Measurements from ENCODE around the gene MATK. TPM values are rescaled to one million over a fixed set of nuclear protein-coding genes. Genes with fewer than 3 reads are reported as not detected.

Gene MATK
- total RNA-seq, 1 experiment from 2014 or later: 0.29 TPM

DNA sequence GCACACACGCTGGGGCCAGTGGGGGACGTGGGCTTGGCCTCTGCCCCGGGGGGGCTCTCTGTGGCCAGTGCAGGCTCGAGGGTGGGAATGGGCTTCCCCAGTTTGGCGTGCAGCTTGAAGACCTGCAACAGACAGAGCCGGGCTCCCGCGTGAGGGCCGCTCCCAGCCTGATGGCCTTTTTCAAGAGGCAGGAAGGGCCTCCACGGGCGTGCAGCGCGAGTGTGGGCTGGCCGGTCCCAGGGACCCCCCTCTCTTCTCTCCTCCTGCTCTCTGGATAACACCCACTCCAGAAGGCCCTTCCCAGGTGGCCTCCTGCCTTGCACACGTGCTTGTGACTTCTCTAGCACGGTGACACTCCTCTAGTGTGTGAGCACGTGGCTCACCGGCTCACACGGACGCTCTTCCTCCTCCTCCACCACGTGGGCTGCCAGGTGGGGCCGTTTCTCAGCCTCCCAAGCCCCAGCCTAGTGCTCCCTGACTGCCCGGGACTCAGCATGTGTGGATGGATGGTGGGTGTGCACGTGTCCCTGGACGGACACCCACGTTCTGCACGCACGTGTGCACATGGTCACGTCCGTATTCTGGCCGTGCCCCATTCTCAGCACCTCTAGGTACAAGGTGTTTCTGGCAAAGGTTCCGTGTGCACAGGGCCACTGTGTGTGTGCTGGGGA, 39.2 kb upstream of the MATK start:
- intact Hi-C loops (cut with micrococcal nuclease; ENCODE audit: unreplicated experiment): no loop called here
- CTCF ChIA-PET: interaction anchor here (0.7 kb wide), 1 partner anchor 54 kb away, joined by 3 read pairs; no protein-coding TSS in a partner anchor
- no peaks in the 10 kb centered on the region for H3K4me1 ChIP-seq
- DNase-seq: no peak
- H3K4me3 ChIP-seq (ENCODE audit: low read depth, low read length): no peak overlapping the region
- no peaks in the 10 kb centered on the region for H3K36me3 ChIP-seq (ENCODE audit: control insufficient read depth, insufficient read depth, low read length)
- Mint-ChIP-seq H3K27me3 (ENCODE audit: insufficient read depth, unreplicated experiment) (no peaks in the 10 kb centered on the region), H3K4me3 (ENCODE audit: unreplicated experiment) (no peak overlapping the region), H3K4me1 (ENCODE audit: low read depth, unreplicated experiment) (no peaks in the 10 kb centered on the region), H3K27ac (ENCODE audit: unreplicated experiment) (no peak overlapping the region), H3K9me3 (ENCODE audit: unreplicated experiment) (no peaks in the 10 kb centered on the region), H3K36me3 (ENCODE audit: insufficient read depth, unreplicated experiment) (no peaks in the 10 kb centered on the region)
- POLR2A ChIA-PET: no interaction called here
- no TSS peak for BruUV-seq (replicated peaks)
- H3K9me3 ChIP-seq: no peaks in the 10 kb centered on the region
- TF ChIP-seq, protein P1, sequence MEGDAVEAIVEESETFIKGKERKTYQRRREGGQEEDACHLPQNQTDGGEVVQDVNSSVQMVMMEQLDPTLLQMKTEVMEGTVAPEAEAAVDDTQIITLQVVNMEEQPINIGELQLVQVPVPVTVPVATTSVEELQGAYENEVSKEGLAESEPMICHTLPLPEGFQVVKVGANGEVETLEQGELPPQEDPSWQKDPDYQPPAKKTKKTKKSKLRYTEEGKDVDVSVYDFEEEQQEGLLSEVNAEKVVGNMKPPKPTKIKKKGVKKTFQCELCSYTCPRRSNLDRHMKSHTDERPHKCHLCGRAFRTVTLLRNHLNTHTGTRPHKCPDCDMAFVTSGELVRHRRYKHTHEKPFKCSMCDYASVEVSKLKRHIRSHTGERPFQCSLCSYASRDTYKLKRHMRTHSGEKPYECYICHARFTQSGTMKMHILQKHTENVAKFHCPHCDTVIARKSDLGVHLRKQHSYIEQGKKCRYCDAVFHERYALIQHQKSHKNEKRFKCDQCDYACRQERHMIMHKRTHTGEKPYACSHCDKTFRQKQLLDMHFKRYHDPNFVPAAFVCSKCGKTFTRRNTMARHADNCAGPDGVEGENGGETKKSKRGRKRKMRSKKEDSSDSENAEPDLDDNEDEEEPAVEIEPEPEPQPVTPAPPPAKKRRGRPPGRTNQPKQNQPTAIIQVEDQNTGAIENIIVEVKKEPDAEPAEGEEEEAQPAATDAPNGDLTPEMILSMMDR (IDR thresholded peaks at IDR 0.05; ENCODE audit: insufficient read depth in 1 of 2, low read depth in 1 of 2, low read length in 1 of 2, severe bottlenecking in 1 of 2, unreplicated experiment in 1 of 2): no peak
- H3K27me3 ChIP-seq (replicated peaks; ENCODE audit: control insufficient read depth, insufficient read depth, low read length): no peaks in the 10 kb centered on the region

DNA sequence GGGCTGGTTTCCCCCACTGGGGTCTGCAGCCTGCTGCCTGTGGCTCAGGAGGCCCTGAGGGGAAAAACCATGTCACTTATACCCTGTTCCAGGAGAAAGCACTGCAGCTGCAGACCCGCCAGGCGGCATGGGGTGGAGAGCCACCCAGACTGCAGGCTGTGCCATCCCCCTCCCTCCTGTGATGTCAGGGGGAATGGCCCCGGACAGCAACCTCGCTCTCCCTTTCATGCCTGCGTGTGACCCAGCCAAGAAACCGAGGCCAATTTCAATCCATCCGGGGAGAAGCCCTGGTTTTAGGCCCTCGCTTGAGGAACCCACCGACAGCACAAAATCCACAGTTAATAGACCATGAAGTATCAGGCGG, 37.2 kb upstream of the MATK start:
- Mint-ChIP-seq H3K4me1 (ENCODE audit: low read depth, unreplicated experiment) (no peaks in the 10 kb centered on the region), H3K4me3 (ENCODE audit: unreplicated experiment) (no peak overlapping the region), H3K27me3 (ENCODE audit: insufficient read depth, unreplicated experiment) (no peaks in the 10 kb centered on the region), H3K36me3 (ENCODE audit: insufficient read depth, unreplicated experiment) (no peaks in the 10 kb centered on the region), H3K27ac (ENCODE audit: unreplicated experiment) (no peak overlapping the region), H3K9me3 (ENCODE audit: unreplicated experiment) (no peaks in the 10 kb centered on the region)
- ChIA-PET POLR2A (no interaction called here), CTCF (no interaction called here)
- no TSS peak for BruUV-seq (replicated peaks)
- intact Hi-C loops (cut with micrococcal nuclease; ENCODE audit: unreplicated experiment): no loop called here
- no peaks in the 10 kb centered on the region for H3K4me1 ChIP-seq
- H3K4me3 ChIP-seq (ENCODE audit: low read depth, low read length): no peak overlapping the region
- no peaks in the 10 kb centered on the region for H3K36me3 ChIP-seq (ENCODE audit: control insufficient read depth, insufficient read depth, low read length)
- H3K27me3 ChIP-seq (replicated peaks; ENCODE audit: control insufficient read depth, insufficient read depth, low read length): no peaks in the 10 kb centered on the region
- DNase-seq: no peak
- no peaks in the 10 kb centered on the region for H3K9me3 ChIP-seq
- TF ChIP-seq, protein P1 (IDR thresholded peaks at IDR 0.05; ENCODE audit: insufficient read depth in 1 of 2, low read depth in 1 of 2, low read length in 1 of 2, severe bottlenecking in 1 of 2, unreplicated experiment in 1 of 2): no peak

DNA sequence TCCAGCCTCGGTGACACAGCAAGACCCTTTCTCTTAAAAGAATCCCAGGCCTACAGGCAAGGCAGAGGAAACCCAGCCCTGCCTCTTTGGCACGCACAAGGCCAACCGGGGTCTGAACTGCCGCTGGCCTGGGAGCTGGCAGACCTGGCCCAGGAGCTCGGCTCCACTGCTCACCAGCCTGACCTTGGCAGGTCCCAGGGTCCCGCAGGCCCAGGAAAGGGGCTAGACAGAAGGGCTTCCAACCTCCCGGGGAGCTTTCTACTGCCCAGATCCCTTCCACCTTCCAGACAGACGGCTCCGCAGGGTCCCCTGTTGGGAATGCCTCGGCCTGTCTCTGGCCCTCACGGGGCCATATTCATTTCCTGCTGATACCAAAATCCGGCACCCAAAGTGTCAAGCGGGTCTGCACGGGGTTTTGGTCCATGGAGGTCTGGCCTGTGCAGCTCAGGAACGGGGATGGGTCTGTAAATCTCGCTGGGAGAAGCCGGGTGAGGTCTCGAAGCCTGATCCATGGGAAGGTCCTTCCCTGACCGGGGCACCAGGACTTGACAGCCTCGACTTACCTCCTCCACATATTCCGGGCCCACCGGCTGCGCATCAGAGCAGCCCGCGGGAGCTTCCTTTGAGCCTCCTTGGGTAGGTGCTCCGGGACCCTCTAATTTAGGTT, 36.6 kb upstream of the MATK start:
- no peak overlapping the region for H3K4me3 Mint-ChIP-seq (ENCODE audit: unreplicated experiment)
- no peaks in the 10 kb centered on the region for H3K4me1 Mint-ChIP-seq (ENCODE audit: low read depth, unreplicated experiment)
- POLR2A ChIA-PET: no interaction called here
- intact Hi-C loops (cut with micrococcal nuclease; ENCODE audit: unreplicated experiment): no loop called here
- no peaks in the 10 kb centered on the region for H3K36me3 ChIP-seq (ENCODE audit: control insufficient read depth, insufficient read depth, low read length)
- H3K9me3 Mint-ChIP-seq (ENCODE audit: unreplicated experiment): no peaks in the 10 kb centered on the region
- H3K27me3 Mint-ChIP-seq (ENCODE audit: insufficient read depth, unreplicated experiment): no peaks in the 10 kb centered on the region
- BruUV-seq (replicated peaks): no TSS peak
- no peaks in the 10 kb centered on the region for H3K9me3 ChIP-seq
- DNase-seq: no peak
- CTCF ChIA-PET: no interaction called here
- H3K27me3 ChIP-seq (replicated peaks; ENCODE audit: control insufficient read depth, insufficient read depth, low read length): no peaks in the 10 kb centered on the region
- H3K4me3 ChIP-seq (ENCODE audit: low read depth, low read length): no peak overlapping the region
- no peaks in the 10 kb centered on the region for H3K36me3 Mint-ChIP-seq (ENCODE audit: insufficient read depth, unreplicated experiment)
- TF ChIP-seq, protein P1 (IDR thresholded peaks at IDR 0.05; ENCODE audit: insufficient read depth in 1 of 2, low read depth in 1 of 2, low read length in 1 of 2, severe bottlenecking in 1 of 2, unreplicated experiment in 1 of 2): no peak
- H3K4me1 ChIP-seq: no peaks in the 10 kb centered on the region
- no peak overlapping the region for H3K27ac Mint-ChIP-seq (ENCODE audit: unreplicated experiment)
